Right lobe of liver (tissue), 6 donors: ENCODE data around the gene AGAP3. TPM values are rescaled to one million over a fixed set of nuclear protein-coding genes. Genes with fewer than 3 reads are reported as not detected.

Experiments used
- ATAC-seq, 4 donors: fragments of 200-7000 bp; cut with Tn5 transposase; one replicate each; pipeline ENCODE4 v1.9.1; 2020; ENCODE audit warnings: mild to moderate bottlenecking in 4 of 4, moderate library complexity in 4 of 4
- DNase-seq, 3 donors: peaks; one replicate each; pipeline ENCODE4 v3.0.0-alpha.2; 2020
- H3K27ac ChIP-seq, 3 donors: fragments of 200-600 bp; one replicate each; pipeline ENCODE4 v1.8.0; 2022
- H3K27me3 ChIP-seq, 2 donors: fragments of 200-600 bp; one replicate each; pipeline ENCODE4 v1.8.0; 2022
- H3K36me3 ChIP-seq, 4 donors: fragments of 200-600 bp; sonication (generic) in 1 of 4; one replicate each; pipeline versions ENCODE4 v1.5.1 to v1.8.0; 2017 to 2022; ENCODE audit warnings: control low read depth in 1 of 4
- H3K4me1 ChIP-seq, 4 donors: fragments of 200-600 bp; sonication (generic) in 1 of 4; one replicate each; pipeline versions ENCODE4 v1.5.1 to v1.8.0; 2017 to 2022; ENCODE audit warnings: control low read depth in 1 of 4
- H3K4me3 ChIP-seq, 3 donors: fragments of 200-600 bp; one replicate each; pipeline ENCODE4 v1.8.0; 2022
- H3K9me3 ChIP-seq, 4 donors: fragments of 200-600 bp; sonication (generic) in 1 of 4; one replicate each; pipeline versions ENCODE4 v1.5.1 to v1.8.0; 2017 to 2022; ENCODE audit warnings: control low read depth in 1 of 4
- POLR2A ChIP-seq: fragments of 450-650 bp; IDR thresholded peaks from one replicate; pipeline ENCODE4 v1.6.1; 2017; ENCODE audit warnings: antibody characterized with exemption, mild to moderate bottlenecking
- WGBS: methylation state at CpG from one replicate; pipeline ENCODE4 v1.1.6; 2018; ENCODE audit warnings: low coverage, low lambda C conversion rate; ENCODE audit not compliant: insufficient coverage; ENCODE audit errors: missing lambda C conversion rate; 5-methylcytosine and 5-hydroxymethylcytosine counted together
- intact Hi-C, 2 donors: fragments of 100-400 bp; cut with DNase I; formaldehyde crosslinking; loops; one replicate each; pipeline versions ENCODE4 v1.11.2 to v1.14.1; 2022
- total RNA-seq, 6 experiments: library from RNA; depleted of rRNA in 2 of 6; stranded (reverse); fragments of >200 nt in 2 of 6; fragmentation: NEBNext Ultra II Directional in 3 of 6; extraction: Animal tissue kit (Norgen Biotek cat#: 25700) in 3 of 6; gene quantifications; one replicate each; pipeline versions ENCODE4 v1.1.0 to v1.2.4, GENCODE V29; 2016 to 2023
- TF ChIP-seq, protein P1 (sequence below), 4 donors: fragments of 200-600 bp in 3 of 4; fragments of 450-650 bp in 1 of 4; IDR thresholded peaks; one replicate each; pipeline versions ENCODE4 v1.5.1 to v1.8.0; 2016 to 2022; ENCODE audit warnings: antibody characterized with exemption in 4 of 4, mild to moderate bottlenecking in 2 of 4
- donor health status: DM: no; HTN: yes; CAD: no.
- donor health status: DM: no; HTN: no; CAD: no.
- donor health status: DM: no; HTN: no; CAD: no.
- donor health status: DM: no; HTN: yes; CAD: no.
- donor health status: DM: no; HTN: yes; CAD: no.

The AGAP3 gene
- total RNA-seq, 6 experiments from 2014 or later: 36.3 to 44.3 (median 39.5) TPM

DNA sequence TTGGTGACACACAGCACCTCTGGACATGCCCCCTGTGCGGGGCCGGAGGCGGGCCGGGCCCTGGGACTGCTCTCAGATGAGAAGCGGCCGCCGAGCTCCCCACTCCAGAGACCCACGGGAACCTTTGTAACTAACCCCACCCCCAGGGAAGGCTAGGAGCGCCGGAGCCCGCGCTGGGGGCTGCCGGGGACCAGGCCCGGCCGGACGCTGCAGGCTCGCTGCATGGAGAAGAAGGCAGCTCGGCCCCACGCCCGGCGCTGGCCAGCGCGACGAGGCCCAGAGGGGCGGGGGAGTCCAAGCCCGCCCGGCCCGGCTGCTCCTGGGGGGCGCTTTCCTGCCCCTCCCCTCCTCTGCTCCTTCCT lies 36.5 kb downstream of the AGAP3 start:
- DNase-seq (no peak), ATAC-seq (no peak)
- no peaks in the 10 kb centered on the region for H3K27me3 ChIP-seq
- no peak overlapping the region for H3K4me3 ChIP-seq
- TF ChIP-seq, protein P1, sequence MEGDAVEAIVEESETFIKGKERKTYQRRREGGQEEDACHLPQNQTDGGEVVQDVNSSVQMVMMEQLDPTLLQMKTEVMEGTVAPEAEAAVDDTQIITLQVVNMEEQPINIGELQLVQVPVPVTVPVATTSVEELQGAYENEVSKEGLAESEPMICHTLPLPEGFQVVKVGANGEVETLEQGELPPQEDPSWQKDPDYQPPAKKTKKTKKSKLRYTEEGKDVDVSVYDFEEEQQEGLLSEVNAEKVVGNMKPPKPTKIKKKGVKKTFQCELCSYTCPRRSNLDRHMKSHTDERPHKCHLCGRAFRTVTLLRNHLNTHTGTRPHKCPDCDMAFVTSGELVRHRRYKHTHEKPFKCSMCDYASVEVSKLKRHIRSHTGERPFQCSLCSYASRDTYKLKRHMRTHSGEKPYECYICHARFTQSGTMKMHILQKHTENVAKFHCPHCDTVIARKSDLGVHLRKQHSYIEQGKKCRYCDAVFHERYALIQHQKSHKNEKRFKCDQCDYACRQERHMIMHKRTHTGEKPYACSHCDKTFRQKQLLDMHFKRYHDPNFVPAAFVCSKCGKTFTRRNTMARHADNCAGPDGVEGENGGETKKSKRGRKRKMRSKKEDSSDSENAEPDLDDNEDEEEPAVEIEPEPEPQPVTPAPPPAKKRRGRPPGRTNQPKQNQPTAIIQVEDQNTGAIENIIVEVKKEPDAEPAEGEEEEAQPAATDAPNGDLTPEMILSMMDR (IDR thresholded peaks at IDR 0.05): no peak
- TF ChIP-seq POLR2A: no peak
- no peak overlapping the region for H3K27ac ChIP-seq
- H3K9me3 ChIP-seq: no peaks in the 10 kb centered on the region
- WGBS: no CpG with 5 or more reads among the region's 29 CpGs
- no peaks in the 10 kb centered on the region for H3K4me1 ChIP-seq
- intact Hi-C loops: loop anchor here in 1 of 2 donors (10.0 kb wide), 1 partner anchor 52 kb away; no protein-coding TSS in a partner anchor
- peaks cover 0 to 42% (median 12%) of the 10 kb centered on the region in 4 donors for H3K36me3 ChIP-seq

DNA sequence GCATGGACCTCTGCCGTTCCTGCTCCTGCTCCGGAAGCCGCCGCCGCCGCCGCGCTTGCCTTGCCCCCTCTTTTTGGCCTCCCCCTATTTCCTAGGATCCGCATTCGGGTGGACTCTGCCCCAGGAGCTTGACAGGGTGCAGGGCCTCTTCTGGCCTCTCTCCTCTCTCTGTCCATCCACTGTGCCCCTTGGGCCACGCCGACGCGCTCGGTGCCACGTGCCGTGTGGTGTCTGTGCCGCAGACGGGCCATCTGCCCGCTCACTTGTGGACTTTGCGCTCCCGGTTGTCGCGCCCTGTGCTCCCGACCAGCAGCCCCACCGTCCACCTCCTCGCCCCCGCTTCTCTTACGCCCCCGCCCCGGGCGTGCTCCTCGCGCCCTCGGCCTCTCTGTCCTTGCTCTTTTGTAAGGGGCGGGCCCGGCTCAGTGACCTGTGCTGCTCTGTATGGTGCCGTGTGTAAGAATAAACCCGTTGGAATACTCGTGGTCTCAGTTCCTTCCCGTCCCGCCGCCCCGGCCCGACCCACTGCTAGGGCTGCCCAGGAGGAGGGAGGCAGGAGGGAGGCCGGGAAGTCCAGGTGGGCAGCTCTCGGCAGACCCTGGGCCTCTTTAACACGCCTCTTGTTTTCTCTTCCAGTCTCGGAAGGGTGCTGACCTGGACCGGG lies 37.0 kb downstream of the AGAP3 start:
- peaks cover 0 to 40% (median 12%) of the 10 kb centered on the region in 4 donors for H3K36me3 ChIP-seq
- no peaks in the 10 kb centered on the region for H3K4me1 ChIP-seq
- H3K27me3 ChIP-seq: no peaks in the 10 kb centered on the region
- peak in 2 of 4 donors; percentile 1 to 5 for ATAC-seq
- intact Hi-C loops: loop anchor here in 1 of 2 donors (10.0 kb wide), 1 partner anchor 52 kb away; no protein-coding TSS in a partner anchor
- no peak overlapping the region for H3K27ac ChIP-seq
- H3K9me3 ChIP-seq: no peaks in the 10 kb centered on the region
- WGBS: 92% methylated on average over 15 of the region's 50 CpGs
- no peak for TF ChIP-seq POLR2A
- TF ChIP-seq, protein P1 (IDR thresholded peaks at IDR 0.05): no peak
- DNase-seq: no peak
- no peak overlapping the region for H3K4me3 ChIP-seq

DNA sequence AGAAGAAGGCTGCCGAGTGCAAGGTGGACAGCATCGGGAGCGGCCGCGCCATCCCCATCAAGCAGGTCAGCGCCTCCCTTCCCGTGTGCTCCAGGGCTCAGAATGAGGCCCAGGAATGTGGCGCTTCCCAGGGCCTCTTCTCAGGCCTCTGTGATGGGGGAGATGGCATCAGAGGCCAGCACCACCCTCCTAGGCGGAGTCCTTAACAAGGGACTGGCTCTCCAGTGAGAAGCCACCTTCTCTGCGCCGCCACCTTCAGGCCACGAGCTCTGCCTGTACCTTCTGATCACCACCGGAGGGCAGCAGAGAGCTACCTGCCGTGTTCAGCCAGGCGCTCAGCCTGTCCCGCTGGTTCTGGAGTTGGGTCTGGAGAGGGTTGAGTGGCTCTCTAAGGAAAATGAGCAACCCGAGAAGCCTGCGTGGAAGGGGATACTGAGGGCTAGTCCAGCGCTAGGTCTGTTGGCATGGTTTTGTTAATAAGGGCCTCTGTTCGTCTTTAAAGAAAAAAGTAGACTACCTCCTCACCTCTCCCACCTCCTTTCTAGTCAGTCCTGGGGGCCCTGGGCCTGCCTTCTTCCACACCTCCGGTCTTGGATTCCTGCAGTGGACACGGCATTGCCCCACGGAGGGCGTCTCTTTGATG lies 37.7 kb downstream of the AGAP3 start:
- peak; percentile 81 to 85 (median 82) for DNase-seq
- H3K36me3 ChIP-seq: peaks cover 0 to 39% (median 11%) of the 10 kb centered on the region in 4 donors
- TF ChIP-seq, protein P1 (IDR thresholded peaks at IDR 0.05): peak; percentile 88 to 99 (median 98)
- TF ChIP-seq POLR2A: no peak
- no peak overlapping the region for H3K27ac ChIP-seq
- H3K4me1 ChIP-seq: no peaks in the 10 kb centered on the region
- no peak overlapping the region for H3K4me3 ChIP-seq
- peak; percentile 88 to 97 (median 94) for ATAC-seq
- no peaks in the 10 kb centered on the region for H3K27me3 ChIP-seq
- intact Hi-C loops: loop anchor here in 1 of 2 donors (10.0 kb wide), 1 partner anchor 51 kb away; no protein-coding TSS in a partner anchor
- 28% methylated on average over 12 of the region's 24 CpGs for WGBS
- no peaks in the 10 kb centered on the region for H3K9me3 ChIP-seq

DNA sequence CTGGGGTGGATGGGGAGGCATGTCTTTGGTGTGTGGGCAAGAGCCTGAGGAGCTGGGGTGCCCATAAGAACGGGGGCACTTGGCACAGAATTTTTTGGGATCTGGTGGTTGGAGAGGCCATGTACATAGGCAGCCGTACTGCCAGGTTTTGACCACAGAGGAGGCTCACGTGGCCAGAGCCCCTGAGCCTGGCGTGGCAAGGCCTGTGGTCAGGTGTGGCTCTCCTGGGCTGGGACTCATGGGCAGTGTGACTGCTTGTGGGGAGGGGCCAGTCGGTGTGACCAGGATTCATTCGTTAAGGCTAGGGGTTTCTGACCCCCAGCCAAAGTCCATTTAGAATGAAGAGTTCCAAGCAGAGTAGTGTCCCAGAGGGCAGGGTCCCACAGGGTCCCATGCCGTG lies 38.2 kb downstream of the AGAP3 start:
- DNase-seq (no peak), ATAC-seq (no peak)
- Histone ChIP-seq H3K27ac (no peak overlapping the region), H3K27me3 (no peaks in the 10 kb centered on the region), H3K36me3 (peaks cover 0 to 34% (median 12%) of the 10 kb centered on the region in 4 donors), H3K4me3 (no peak overlapping the region), H3K9me3 (no peaks in the 10 kb centered on the region), H3K4me1 (no peaks in the 10 kb centered on the region)
- WGBS: 100% methylated on average over 1 of the region's 7 CpGs
- intact Hi-C loops: loop anchor here in 1 of 2 donors (10.0 kb wide), 1 partner anchor 50 kb away; no protein-coding TSS in a partner anchor
- TF ChIP-seq POLR2A: no peak
- TF ChIP-seq, protein P1 (IDR thresholded peaks at IDR 0.05): no peak
